HG03565 (cell line): ENCODE results near the gene KLK14.

ENCODE experiments used
- ATAC-seq: cut with Tn5 transposase; IDR thresholded peaks from one replicate; pipeline ENCODE4 v1.9.1; 2021; ENCODE audit warnings: mild to moderate bottlenecking, moderate library complexity; ENCODE audit not compliant: unreplicated experiment

The KLK14 gene

DNA sequence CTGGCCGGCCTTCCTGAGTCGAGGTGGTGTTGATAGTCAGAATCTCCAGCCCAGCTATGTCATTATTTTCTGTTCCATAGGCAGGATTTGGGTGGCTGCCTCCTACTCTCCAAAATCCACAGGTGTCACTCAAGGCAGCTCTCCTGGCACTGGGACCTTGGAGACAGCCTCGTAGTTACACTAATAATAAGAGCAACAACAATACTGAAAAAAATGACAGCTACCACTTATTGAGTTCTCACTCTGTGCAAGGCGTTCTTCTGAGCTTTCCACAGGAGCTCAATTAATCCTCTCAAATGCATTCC lies 35.7 kb downstream of the KLK14 start:
- no peak for ATAC-seq

- no peak for ATAC-seq
Observed at GRCh38 chr19:51044327-51044726, 38.4 kb downstream of the KLK14 start.

DNA sequence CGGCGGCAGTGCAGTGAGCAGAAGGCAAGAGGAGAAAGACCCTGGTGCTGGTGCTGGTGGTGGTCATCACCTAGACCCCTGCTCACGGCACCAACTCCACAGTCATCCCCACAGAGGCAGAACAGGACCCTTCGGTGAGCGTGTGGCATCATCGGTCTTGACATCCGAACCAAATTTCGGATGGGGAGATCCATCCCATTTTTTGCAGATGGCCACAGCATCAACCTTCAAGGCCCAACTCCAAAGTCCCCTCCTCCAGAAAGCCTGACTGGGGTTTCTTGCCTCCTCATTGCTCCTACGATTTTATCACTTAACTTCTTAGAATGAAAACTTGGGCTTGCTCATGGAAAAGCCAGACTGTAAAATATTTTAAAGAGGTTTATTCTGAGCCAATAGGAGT lies 39.2 kb downstream of the KLK14 start:
- ATAC-seq: no peak

GRCh38 chr19:51040151-51040550 lies 42.5 kb downstream of the KLK14 start:
- no peak for ATAC-seq

DNA sequence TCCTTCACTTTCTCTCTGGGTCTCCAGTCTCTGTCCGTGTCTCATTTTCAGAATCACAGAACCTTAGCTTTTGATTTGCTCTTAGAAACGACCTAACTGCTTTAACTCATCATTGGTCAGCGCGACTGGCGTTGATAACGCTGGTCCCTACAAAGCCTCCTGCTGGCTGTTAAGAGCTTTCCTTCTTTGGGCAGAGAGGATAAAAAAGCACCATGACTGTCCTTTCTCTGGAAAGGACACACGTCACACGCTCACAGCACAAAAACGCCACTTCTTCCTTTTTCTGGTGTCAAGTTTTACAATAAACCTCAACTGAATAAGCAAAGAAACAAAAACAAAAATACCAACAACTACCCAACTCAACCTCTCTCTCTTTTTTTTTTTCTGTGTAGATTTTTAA lies 46.2 kb downstream of the KLK14 start:
- no peak for ATAC-seq

- ATAC-seq: no peak
Observed at GRCh38 chr19:51034704-51035103, 48.0 kb downstream of the KLK14 start, which contains the start of gene KLK12. Gene KLK12, minus strand, starts transcription at chr19:51035002. Its CDS starts 381 bp downstream, at chr19:51034621.

DNA sequence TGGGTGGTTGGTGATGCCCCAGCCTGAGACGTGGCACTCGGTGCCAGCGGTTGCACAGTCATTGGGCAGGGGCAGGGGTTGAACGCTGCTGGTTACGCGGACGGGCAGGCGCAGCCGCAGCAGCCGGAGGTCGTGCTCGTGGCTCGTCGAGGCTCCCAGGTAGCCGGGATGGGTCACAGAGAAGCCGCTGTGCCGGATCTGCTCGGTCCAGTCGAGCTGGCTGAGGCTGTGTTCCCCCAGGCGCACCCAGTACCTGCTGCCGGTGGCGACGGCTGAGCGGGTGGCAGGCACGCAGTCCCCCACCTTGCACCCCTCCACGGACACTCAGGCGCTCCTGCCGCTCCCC lies 50.8 kb downstream of the KLK14 start:
- no peak for ATAC-seq

GRCh38 chr19:51031220-51031879 lies 51.3 kb downstream of the KLK14 start:
- ATAC-seq: no peak

- no peak for ATAC-seq
Observed at GRCh38 chr19:51030631-51031030, 52.1 kb downstream of the KLK14 start.

DNA sequence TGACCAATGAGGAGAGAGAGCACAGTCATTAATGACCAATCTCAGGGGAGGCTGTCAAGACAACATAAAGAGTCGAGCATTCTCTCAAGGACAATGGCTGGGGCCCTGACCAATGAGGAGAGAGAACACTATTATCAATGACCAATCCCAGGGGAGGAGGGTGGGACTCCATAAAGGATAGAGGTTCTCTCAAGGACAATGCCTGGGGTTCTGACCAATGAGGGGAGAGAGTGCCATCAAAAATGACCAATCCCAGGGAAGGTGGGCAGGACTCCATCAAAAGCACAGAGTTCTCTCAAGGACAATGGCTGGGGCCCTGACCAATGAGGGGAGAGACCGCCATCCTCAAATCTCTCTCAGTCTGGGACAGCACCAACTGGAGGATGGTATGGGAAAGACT lies 53.0 kb downstream of the KLK14 start:
- no peak for ATAC-seq
